SIG-M5 treated with dmso at 0.1 percent for 504 hours (cell line): ENCODE data around the gene LEMD3.

ENCODE experiments used
- DNase-seq: peaks from one replicate; lab custom pipeline; 2025; ENCODE audit not compliant: unreplicated experiment; lab: John Stamatoyannopoulos, UW

Gene LEMD3

GRCh38 chr12:65204886-65205525, 35.6 kb downstream of the LEMD3 start:
- no peak for DNase-seq

GRCh38 chr12:65205886-65206285, 36.5 kb downstream of the LEMD3 start:
- DNase-seq = no peak

GRCh38 chr12:65208125-65208524, 38.7 kb downstream of the LEMD3 start:
- no peak for DNase-seq

GRCh38 chr12:65208964-65209654, 39.7 kb downstream of the LEMD3 start:
- no peak for DNase-seq

- peak; percentile 66 for DNase-seq
These were observed 40.3 kb downstream of the LEMD3 start for GRCh38 chr12:65209655-65210043.

- DNase-seq = no peak
These were observed 47.7 kb downstream of the LEMD3 start for GRCh38 chr12:65217086-65217485.

GRCh38 chr12:65220761-65221160, 51.4 kb downstream of the LEMD3 start:
- no peak for DNase-seq

- DNase-seq = no peak
These were observed 60.1 kb downstream of the LEMD3 start for GRCh38 chr12:65229441-65229840.

GRCh38 chr12:65232476-65233077, 63.2 kb downstream of the LEMD3 start:
- DNase-seq = peak; percentile 16

GRCh38 chr12:65237153-65237552, 67.8 kb downstream of the LEMD3 start:
- DNase-seq = no peak

- no peak for DNase-seq
These were observed 69.2 kb downstream of the LEMD3 start for GRCh38 chr12:65238609-65239008.

GRCh38 chr12:65248656-65249633, 79.6 kb downstream of the LEMD3 start:
- DNase-seq = no peak

GRCh38 chr12:65252515-65252914, 83.1 kb downstream of the LEMD3 start:
- no peak for DNase-seq

GRCh38 chr12:65257986-65258385, 88.6 kb downstream of the LEMD3 start:
- no peak for DNase-seq

GRCh38 chr12:65259501-65259900, 90.1 kb downstream of the LEMD3 start:
- DNase-seq = no peak

- no peak for DNase-seq
These were observed 94.4 kb downstream of the LEMD3 start for GRCh38 chr12:65263777-65264176.

GRCh38 chr12:65266408-65266807, 97.0 kb downstream of the LEMD3 start:
- no peak for DNase-seq

GRCh38 chr12:65269603-65270002, 100.2 kb downstream of the LEMD3 start:
- DNase-seq = no peak

- DNase-seq = no peak
These were observed 105.4 kb downstream of the LEMD3 start for GRCh38 chr12:65274602-65275272.

- DNase-seq = no peak
These were observed 106.2 kb downstream of the LEMD3 start for GRCh38 chr12:65275627-65276026.
